Measurements from ENCODE around the gene ATP6V1C2. TPM values are rescaled to one million over a fixed set of nuclear protein-coding genes. Genes with fewer than 3 reads are reported as not detected.
"Not testable (repeated sequence)": the region's sequence is repeated elsewhere in the genome, so short reads cannot be mapped to it uniquely, and the experiment has no call there.

ATP6V1C2 gene
- total RNA-seq, 1 experiment from 2014 or later: not detected

DNA sequence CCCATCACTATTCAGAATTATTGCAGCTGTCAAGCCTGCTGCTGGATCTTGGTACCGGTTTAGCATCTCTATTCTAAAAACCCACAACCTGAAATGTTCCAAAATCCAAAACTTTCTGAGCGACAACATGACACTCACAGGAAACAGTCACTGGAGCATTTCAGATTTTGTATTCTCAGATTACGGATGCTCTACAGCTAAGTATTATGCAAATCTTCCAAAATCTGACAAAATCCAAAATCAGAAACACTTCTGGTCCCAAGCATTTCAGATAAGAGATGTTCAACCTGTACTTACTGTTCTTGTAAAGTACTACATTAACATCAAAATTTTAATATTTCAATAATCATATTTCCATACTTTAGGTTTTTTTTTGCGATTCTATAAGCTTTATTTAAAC lies 78.7 kb downstream of the ATP6V1C2 start:
- Histone ChIP-seq H3K4me2 (no peak overlapping the region), H3K27me3 (ENCODE audit: insufficient read depth, low read depth) (no peaks in the 10 kb centered on the region), H3K4me1 (replicated peaks; ENCODE audit: insufficient read depth) (no peaks in the 10 kb centered on the region), H3K36me3 (ENCODE audit: low read depth) (peaks cover 46% of the 10 kb centered on the region), H3F3A (ENCODE audit: insufficient read depth, low read depth) (peaks cover 26% of the 10 kb centered on the region; the same call in 1 of the 2 replicates), H3K9me2 (ENCODE audit: insufficient read depth) (no peaks in the 10 kb centered on the region), H3K27ac (no peak overlapping the region), H3K79me2 (ENCODE audit: low read depth) (peaks cover 67% of the 10 kb centered on the region), H3K9me3 (ENCODE audit: insufficient read depth, low read depth) (no peaks in the 10 kb centered on the region), H2AFZ (no peak overlapping the region), H4K20me1 (ENCODE audit: insufficient read depth) (peaks cover 81% of the 10 kb centered on the region), H3K4me3 (no peak overlapping the region)
- ChIA-PET CTCF (no interaction called here), POLR2A (ENCODE audit: unreplicated experiment) (interaction anchor here (0.6 kb wide), 1 partner anchor 9 kb away, joined by 3 read pairs; no protein-coding TSS in a partner anchor)
- TF ChIP-seq, protein P1, sequence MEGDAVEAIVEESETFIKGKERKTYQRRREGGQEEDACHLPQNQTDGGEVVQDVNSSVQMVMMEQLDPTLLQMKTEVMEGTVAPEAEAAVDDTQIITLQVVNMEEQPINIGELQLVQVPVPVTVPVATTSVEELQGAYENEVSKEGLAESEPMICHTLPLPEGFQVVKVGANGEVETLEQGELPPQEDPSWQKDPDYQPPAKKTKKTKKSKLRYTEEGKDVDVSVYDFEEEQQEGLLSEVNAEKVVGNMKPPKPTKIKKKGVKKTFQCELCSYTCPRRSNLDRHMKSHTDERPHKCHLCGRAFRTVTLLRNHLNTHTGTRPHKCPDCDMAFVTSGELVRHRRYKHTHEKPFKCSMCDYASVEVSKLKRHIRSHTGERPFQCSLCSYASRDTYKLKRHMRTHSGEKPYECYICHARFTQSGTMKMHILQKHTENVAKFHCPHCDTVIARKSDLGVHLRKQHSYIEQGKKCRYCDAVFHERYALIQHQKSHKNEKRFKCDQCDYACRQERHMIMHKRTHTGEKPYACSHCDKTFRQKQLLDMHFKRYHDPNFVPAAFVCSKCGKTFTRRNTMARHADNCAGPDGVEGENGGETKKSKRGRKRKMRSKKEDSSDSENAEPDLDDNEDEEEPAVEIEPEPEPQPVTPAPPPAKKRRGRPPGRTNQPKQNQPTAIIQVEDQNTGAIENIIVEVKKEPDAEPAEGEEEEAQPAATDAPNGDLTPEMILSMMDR (conservative IDR thresholded peaks at IDR 0.05): no peak
- no peak for TF ChIP-seq EZH2 (IDR thresholded peaks at IDR 0.05; ENCODE audit: low read depth)
- no TSS peak for BruUV-seq (replicated peaks)
- intact Hi-C loops (cut with micrococcal nuclease; ENCODE audit: unreplicated experiment): no loop called here
- DNase-seq: no peak

DNA sequence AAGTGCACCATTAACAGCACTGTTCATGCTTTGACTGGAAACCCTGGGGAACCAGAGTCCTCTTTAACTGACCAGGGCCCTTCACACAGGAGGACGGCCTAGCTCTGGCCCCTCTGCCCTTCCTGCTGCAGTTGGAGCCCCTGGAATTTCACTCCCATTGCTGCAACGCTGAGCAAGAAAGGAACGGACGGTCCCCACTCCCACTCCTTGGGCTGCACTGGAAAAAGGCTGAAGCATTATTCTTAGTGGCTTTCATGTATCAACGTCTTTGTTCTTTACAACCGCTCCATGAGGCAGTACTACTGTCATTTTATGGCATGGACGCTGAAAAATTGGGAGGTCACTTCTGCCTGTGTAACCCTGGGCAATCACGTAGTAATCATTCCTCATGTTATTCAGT lies 81.2 kb downstream of the ATP6V1C2 start:
- Histone ChIP-seq H3K36me3 (ENCODE audit: low read depth) (peaks cover 26% of the 10 kb centered on the region), H3K27ac (no peak overlapping the region), H3K4me3 (no peak overlapping the region), H3F3A (ENCODE audit: insufficient read depth, low read depth) (peaks cover 26% of the 10 kb centered on the region; the same call in 1 of the 2 replicates), H3K9me3 (ENCODE audit: insufficient read depth, low read depth) (no peaks in the 10 kb centered on the region), H3K4me2 (no peak overlapping the region), H4K20me1 (ENCODE audit: insufficient read depth) (peaks cover 78% of the 10 kb centered on the region), H3K9me2 (ENCODE audit: insufficient read depth) (no peaks in the 10 kb centered on the region), H3K79me2 (ENCODE audit: low read depth) (peaks cover 76% of the 10 kb centered on the region), H3K27me3 (ENCODE audit: insufficient read depth, low read depth) (no peaks in the 10 kb centered on the region), H3K4me1 (replicated peaks; ENCODE audit: insufficient read depth) (no peaks in the 10 kb centered on the region), H2AFZ (no peak overlapping the region)
- TF ChIP-seq EZH2 (IDR thresholded peaks at IDR 0.05; ENCODE audit: low read depth): no peak
- TF ChIP-seq, protein P1 (conservative IDR thresholded peaks at IDR 0.05): no peak
- DNase-seq: no peak
- BruUV-seq (replicated peaks): no TSS peak
- intact Hi-C loops (cut with micrococcal nuclease; ENCODE audit: unreplicated experiment): no loop called here
- ChIA-PET CTCF (no interaction called here), POLR2A (ENCODE audit: unreplicated experiment) (no interaction called here)

DNA sequence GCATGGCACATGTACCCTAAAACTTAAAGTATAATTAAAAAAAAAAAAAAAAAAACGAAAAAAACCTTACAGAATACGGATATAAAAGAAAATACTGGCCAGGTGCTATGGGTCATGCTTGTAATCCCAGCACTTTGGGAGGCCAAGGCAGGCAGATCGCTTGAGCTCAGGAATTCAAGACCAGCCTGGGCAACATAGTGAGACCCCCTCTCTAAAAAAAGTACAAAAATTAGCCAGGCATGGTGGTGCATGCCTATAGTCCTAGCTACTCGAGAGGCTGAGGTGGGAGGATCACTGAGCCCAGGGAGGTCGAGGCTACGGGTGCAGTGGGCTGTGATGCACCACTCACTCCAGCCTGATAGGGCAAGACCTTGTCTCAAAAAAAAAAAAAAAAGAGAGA lies 84.6 kb downstream of the ATP6V1C2 start:
- peaks cover 14% of the 10 kb centered on the region for H3K4me1 ChIP-seq (replicated peaks; ENCODE audit: insufficient read depth)
- H3K4me2 ChIP-seq; H3K27ac ChIP-seq; H3K4me3 ChIP-seq; H3K9me2 ChIP-seq (ENCODE audit: insufficient read depth); BruUV-seq (replicated peaks); intact Hi-C loops (cut with micrococcal nuclease; ENCODE audit: unreplicated experiment); CTCF ChIA-PET; H2AFZ ChIP-seq; H3K9me3 ChIP-seq (ENCODE audit: insufficient read depth, low read depth); H3K27me3 ChIP-seq (ENCODE audit: insufficient read depth, low read depth); DNase-seq; POLR2A ChIA-PET (ENCODE audit: unreplicated experiment): not testable (repeated sequence)
- H3K79me2 ChIP-seq (ENCODE audit: low read depth): peaks cover 83% of the 10 kb centered on the region
- H4K20me1 ChIP-seq (ENCODE audit: insufficient read depth): peaks cover 81% of the 10 kb centered on the region
- peaks cover 19% of the 10 kb centered on the region; the same call in 1 of the 2 replicates for H3F3A ChIP-seq (ENCODE audit: insufficient read depth, low read depth)
- peaks cover 28% of the 10 kb centered on the region for H3K36me3 ChIP-seq (ENCODE audit: low read depth)

DNA sequence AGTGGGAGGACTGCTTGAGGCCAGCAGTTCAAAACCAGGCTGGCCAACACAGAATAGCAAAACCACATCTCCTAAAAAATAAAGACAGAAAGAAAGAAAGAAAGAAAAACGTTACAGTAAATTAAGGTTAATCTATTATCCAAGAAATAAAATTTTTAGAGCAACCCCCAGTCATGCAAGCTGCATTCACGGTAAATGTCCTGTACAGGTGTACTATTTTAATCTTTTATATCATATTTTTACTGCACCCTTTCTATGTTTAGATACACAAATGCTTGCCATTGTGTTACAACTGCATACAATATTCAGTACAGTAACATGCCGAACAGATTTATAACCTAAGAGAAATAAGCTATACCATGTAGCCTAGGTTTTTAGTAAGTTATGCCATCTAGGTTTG lies 85.1 kb downstream of the ATP6V1C2 start:
- H3F3A ChIP-seq (ENCODE audit: insufficient read depth, low read depth): peaks cover 13% of the 10 kb centered on the region; the same call in 1 of the 2 replicates
- no peaks in the 10 kb centered on the region for H3K27me3 ChIP-seq (ENCODE audit: insufficient read depth, low read depth)
- peaks cover 19% of the 10 kb centered on the region for H3K4me1 ChIP-seq (replicated peaks; ENCODE audit: insufficient read depth)
- no peak overlapping the region for H3K27ac ChIP-seq
- DNase-seq: no peak
- no peak overlapping the region for H3K4me3 ChIP-seq
- peaks cover 84% of the 10 kb centered on the region for H3K79me2 ChIP-seq (ENCODE audit: low read depth)
- no peak for TF ChIP-seq EZH2 (IDR thresholded peaks at IDR 0.05; ENCODE audit: low read depth)
- TF ChIP-seq, protein P1 (conservative IDR thresholded peaks at IDR 0.05): no peak
- CTCF ChIA-PET: no interaction called here
- POLR2A ChIA-PET (ENCODE audit: unreplicated experiment): no interaction called here
- H2AFZ ChIP-seq: no peak overlapping the region
- peaks cover 80% of the 10 kb centered on the region for H4K20me1 ChIP-seq (ENCODE audit: insufficient read depth)
- H3K4me2 ChIP-seq: no peak overlapping the region
- no TSS peak for BruUV-seq (replicated peaks)
- no peaks in the 10 kb centered on the region for H3K9me3 ChIP-seq (ENCODE audit: insufficient read depth, low read depth)
- intact Hi-C loops (cut with micrococcal nuclease; ENCODE audit: unreplicated experiment): no loop called here
- peaks cover 22% of the 10 kb centered on the region for H3K36me3 ChIP-seq (ENCODE audit: low read depth)
- H3K9me2 ChIP-seq (ENCODE audit: insufficient read depth): no peaks in the 10 kb centered on the region

All from PC-9 (cell line).